SH-SY5Y (cell line): Measurements from ENCODE around the gene CCDC3.

ENCODE experiments used
- GATA2 ChIP-seq: IDR thresholded peaks from 2 replicates; pipeline ENCODE4 v1.6.1; 2011; ENCODE audit warnings: mild to moderate bottlenecking, low read depth, low read length
- GATA3 ChIP-seq: IDR thresholded peaks from 2 replicates; pipeline ENCODE4 v1.6.1; 2011; ENCODE audit warnings: low read depth, mild to moderate bottlenecking, low read length, moderate library complexity

- TF ChIP-seq GATA2 (no peak), GATA3 (no peak)
These were observed 35.4 kb downstream of the CCDC3 start for GRCh38 chr10:12966067-12966466.
